Glutamatergic neuron (in vitro differentiated cells): ENCODE measurements around the gene RPLP2. TPM values are rescaled to one million over a fixed set of nuclear protein-coding genes. Genes with fewer than 3 reads are reported as not detected.

ENCODE experiments used
- DNase-seq: peaks from one replicate; pipeline ENCODE4 v3.0.0; 2022
- H3K27ac Mint-ChIP-seq: one replicate; pipeline ENCODE4 v1.8.0; 2020; ENCODE audit warnings: mild to moderate bottlenecking, mixed read lengths, inconsistent platforms; ENCODE audit not compliant: unreplicated experiment
- H3K27me3 Mint-ChIP-seq: one replicate; pipeline ENCODE4 v1.8.0; 2020; ENCODE audit warnings: mild to moderate bottlenecking, moderate library complexity, mixed read lengths, inconsistent platforms; ENCODE audit not compliant: unreplicated experiment
- H3K36me3 Mint-ChIP-seq: one replicate; pipeline ENCODE4 v1.8.0; 2020; ENCODE audit warnings: mild to moderate bottlenecking, mixed read lengths, inconsistent platforms; ENCODE audit not compliant: unreplicated experiment
- H3K4me1 Mint-ChIP-seq: one replicate; pipeline ENCODE4 v1.8.0; 2020; ENCODE audit warnings: mild to moderate bottlenecking, low read depth, mixed read lengths, inconsistent platforms; ENCODE audit not compliant: unreplicated experiment
- H3K4me3 Mint-ChIP-seq: one replicate; pipeline ENCODE4 v1.8.0; 2020; ENCODE audit warnings: mild to moderate bottlenecking, mixed read lengths, inconsistent platforms; ENCODE audit not compliant: unreplicated experiment
- H3K9me3 Mint-ChIP-seq: one replicate; pipeline ENCODE4 v1.8.0; 2020; ENCODE audit warnings: mild to moderate bottlenecking, moderate library complexity, mixed read lengths, inconsistent platforms; ENCODE audit not compliant: unreplicated experiment
- CTCF ChIP-seq: fragments of 200-600 bp; sonication (generic); IDR thresholded peaks from one replicate; pipeline ENCODE4 v1.5.0; 2021; ENCODE audit not compliant: partially characterized antibody, unreplicated experiment
- total RNA-seq: library from RNA; stranded (reverse); fragmentation: NEBNext Ultra II Directional; extraction: Animal tissue kit (Norgen Biotek cat#: 25700); gene quantifications from one replicate; pipeline ENCODE4 v1.2.1, GENCODE V29; 2021; ENCODE audit not compliant: unreplicated experiment

The RPLP2 gene
- total RNA-seq, 1 donor from 2014 or later = 997 TPM

GRCh38 chr11:765802-766091 lies 44.0 kb upstream of the RPLP2 start:
- Mint-ChIP-seq H3K4me3 (no peak overlapping the region), H3K36me3 (peaks cover 5% of the 10 kb centered on the region), H3K27ac (peak overlapping the region; percentile 43), H3K27me3 (peaks cover 11% of the 10 kb centered on the region), H3K9me3 (peaks cover 22% of the 10 kb centered on the region), H3K4me1 (peaks cover 9% of the 10 kb centered on the region)
- DNase-seq = no peak
- TF ChIP-seq CTCF = no peak

GRCh38 chr11:766106-766935 lies 43.4 kb upstream of the RPLP2 start:
- TF ChIP-seq CTCF = no peak
- Mint-ChIP-seq H3K36me3 (peaks cover 5% of the 10 kb centered on the region), H3K9me3 (peaks cover 21% of the 10 kb centered on the region), H3K27ac (no peak overlapping the region), H3K27me3 (peaks cover 11% of the 10 kb centered on the region), H3K4me3 (no peak overlapping the region), H3K4me1 (peaks cover 9% of the 10 kb centered on the region)
- no peak for DNase-seq

- peaks cover 9% of the 10 kb centered on the region for H3K4me1 Mint-ChIP-seq
These were observed 42.9 kb upstream of the RPLP2 start for GRCh38 chr11:766936-767210.

GRCh38 chr11:767238-767637 lies 42.5 kb upstream of the RPLP2 start:
- H3K4me1 Mint-ChIP-seq = peaks cover 7% of the 10 kb centered on the region
- no peak for DNase-seq
- H3K4me3 Mint-ChIP-seq = no peak overlapping the region
- peaks cover 6% of the 10 kb centered on the region for H3K27me3 Mint-ChIP-seq
- H3K27ac Mint-ChIP-seq = no peak overlapping the region
- TF ChIP-seq CTCF = no peak
- peaks cover 3% of the 10 kb centered on the region for H3K36me3 Mint-ChIP-seq
- peaks cover 12% of the 10 kb centered on the region for H3K9me3 Mint-ChIP-seq

More at GRCh38 chr11:766936-767210, 42.9 kb upstream of the RPLP2 start:
- Mint-ChIP-seq H3K27me3 (peaks cover 9% of the 10 kb centered on the region), H3K27ac (no peak overlapping the region), H3K36me3 (peaks cover 5% of the 10 kb centered on the region), H3K4me3 (no peak overlapping the region), H3K9me3 (peaks cover 15% of the 10 kb centered on the region)
- no peak for DNase-seq
- no peak for TF ChIP-seq CTCF

GRCh38 chr11:769887-770641 lies 39.7 kb upstream of the RPLP2 start:
- Mint-ChIP-seq H3K27me3 (no peaks in the 10 kb centered on the region), H3K27ac (peak overlapping the region; percentile 55), H3K36me3 (no peaks in the 10 kb centered on the region), H3K4me1 (peaks cover 3% of the 10 kb centered on the region), H3K9me3 (peaks cover 4% of the 10 kb centered on the region), H3K4me3 (no peak overlapping the region)
- no peak for TF ChIP-seq CTCF
- DNase-seq = no peak
